ENCODE results near the gene PRPSAP2.
"Not testable (repeated sequence)": the region's sequence is repeated elsewhere in the genome, so short reads cannot be mapped to it uniquely, and the experiment has no call there.

The PRPSAP2 gene

DNA sequence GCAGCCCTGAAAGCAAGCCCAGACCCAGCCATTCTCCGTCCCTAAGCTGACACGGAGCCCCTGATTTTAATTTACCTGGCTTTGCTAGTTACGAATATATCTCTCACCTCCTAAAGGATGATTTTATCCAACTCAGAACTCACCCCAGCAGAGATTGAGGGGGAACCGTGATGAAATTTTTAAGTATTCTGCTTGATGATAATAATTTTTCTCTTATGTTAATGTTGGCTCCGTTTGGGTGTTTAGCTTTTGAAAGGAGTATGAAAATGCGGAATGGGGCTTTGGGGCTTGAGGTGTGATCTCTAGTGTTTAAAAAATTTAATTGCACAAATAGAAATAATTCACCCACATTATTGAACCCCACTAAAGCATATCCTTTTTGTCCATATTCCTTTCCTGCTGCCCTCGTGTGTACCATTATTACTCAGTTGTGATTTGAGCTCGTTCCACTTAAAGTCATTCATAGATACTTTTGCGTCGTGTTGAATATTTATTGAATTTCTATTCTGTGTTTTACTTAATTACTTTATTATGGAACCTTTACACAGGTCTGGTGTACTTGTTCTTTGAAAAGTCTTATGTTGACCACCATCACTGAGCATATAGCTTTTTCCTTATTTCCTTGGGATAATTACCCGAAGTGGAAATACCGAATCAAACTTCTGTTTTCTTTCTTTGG, 775 bp downstream of the PRPSAP2 start:
- no peaks in the 10 kb centered on the region for H3K9me3 ChIP-seq (ENCODE audit: severe bottlenecking)
- H3K36me3 ChIP-seq (ENCODE audit: low read depth), result no peaks in the 10 kb centered on the region
- DNase-seq (ENCODE audit: low spot score) (no peak), ATAC-seq (ENCODE audit: low read depth) (no peak)
- peak overlapping the region; percentile 54 for H3K4me3 ChIP-seq (ENCODE audit: severe bottlenecking)
- peaks cover 6% of the 10 kb centered on the region for H3K4me1 ChIP-seq (ENCODE audit: insufficient read depth, poor library complexity, severe bottlenecking)
- TF ChIP-seq CTCF (IDR thresholded peaks at IDR 0.05; ENCODE audit: poor library complexity, severe bottlenecking), result no peak
- H3K27me3 ChIP-seq (ENCODE audit: insufficient read depth, poor library complexity, severe bottlenecking), result no peaks in the 10 kb centered on the region
- peak overlapping the region; percentile 38 for H3K27ac ChIP-seq (ENCODE audit: poor library complexity, severe bottlenecking)

DNA sequence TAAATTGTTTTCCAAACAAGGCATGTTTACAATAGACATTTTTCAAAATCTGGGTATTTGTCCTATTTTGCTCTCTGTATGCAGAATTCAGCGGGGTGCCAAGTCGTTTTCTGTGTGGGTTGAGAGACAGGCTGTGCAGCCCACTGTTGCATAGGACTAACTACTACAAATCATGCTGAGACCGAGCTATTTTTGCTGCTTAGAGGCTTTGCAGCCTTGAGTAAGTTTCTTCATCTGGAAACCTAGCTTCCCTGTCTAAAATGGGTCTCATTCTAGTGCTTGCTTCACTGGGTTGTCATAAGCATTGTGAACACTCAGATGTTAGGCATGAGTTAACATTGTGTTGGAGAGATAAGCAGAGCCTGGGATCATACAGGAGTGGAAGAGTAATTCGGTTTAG, 1.3 kb downstream of the PRPSAP2 start:
- Histone ChIP-seq H3K27ac (ENCODE audit: poor library complexity, severe bottlenecking) (no peak overlapping the region), H3K36me3 (ENCODE audit: low read depth) (no peaks in the 10 kb centered on the region), H3K4me3 (ENCODE audit: severe bottlenecking) (peak overlapping the region; percentile 54), H3K4me1 (ENCODE audit: insufficient read depth, poor library complexity, severe bottlenecking) (peaks cover 6% of the 10 kb centered on the region), H3K9me3 (ENCODE audit: severe bottlenecking) (no peaks in the 10 kb centered on the region), H3K27me3 (ENCODE audit: insufficient read depth, poor library complexity, severe bottlenecking) (no peaks in the 10 kb centered on the region)
- ATAC-seq (ENCODE audit: low read depth) (no peak), DNase-seq (ENCODE audit: low spot score) (no peak)
- no peak for TF ChIP-seq CTCF (IDR thresholded peaks at IDR 0.05; ENCODE audit: poor library complexity, severe bottlenecking)

DNA sequence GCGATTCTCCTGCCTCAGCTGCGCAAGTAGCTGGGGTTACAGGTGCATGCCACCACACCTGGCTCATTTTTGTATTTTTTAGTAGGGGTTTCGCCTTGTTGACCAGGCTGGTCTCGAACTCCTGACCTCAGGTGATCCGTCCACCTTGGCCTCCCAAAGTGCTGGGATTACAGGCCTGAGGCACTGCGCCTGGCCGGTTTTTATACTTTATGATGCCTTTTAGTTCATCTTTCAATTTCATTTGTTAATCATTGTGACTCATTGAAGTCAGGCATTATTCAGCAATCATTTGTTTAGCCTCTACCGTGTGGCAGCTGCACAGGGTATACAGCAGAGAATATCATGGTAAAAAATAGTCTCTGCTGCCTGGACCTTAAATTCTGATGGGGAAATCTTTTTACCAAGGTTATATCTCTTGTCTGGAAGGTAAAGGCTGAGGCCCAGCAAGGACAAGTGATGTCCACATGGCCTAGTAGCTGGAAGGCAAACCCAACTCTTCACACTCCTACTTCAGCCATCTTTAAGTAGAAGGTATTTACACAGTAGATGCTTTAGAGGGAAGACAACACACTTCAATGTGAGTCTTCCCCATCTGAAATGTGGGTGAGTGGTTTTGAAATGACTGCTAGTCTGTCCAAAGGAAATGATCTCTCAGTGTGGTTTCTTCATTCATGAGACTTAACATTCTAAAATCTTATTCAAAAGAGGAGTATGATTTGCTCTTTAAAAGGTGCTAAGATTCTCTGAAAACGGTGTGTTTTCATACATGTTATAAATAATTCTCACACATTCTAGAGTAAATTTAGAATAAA, 2.4 kb downstream of the PRPSAP2 start:
- no peaks in the 10 kb centered on the region for H3K9me3 ChIP-seq (ENCODE audit: severe bottlenecking)
- ATAC-seq (ENCODE audit: low read depth) (no peak), DNase-seq (ENCODE audit: low spot score) (no peak)
- TF ChIP-seq CTCF (IDR thresholded peaks at IDR 0.05; ENCODE audit: poor library complexity, severe bottlenecking), result no peak
- H3K4me1 ChIP-seq (ENCODE audit: insufficient read depth, poor library complexity, severe bottlenecking), result peaks cover 6% of the 10 kb centered on the region
- no peak overlapping the region for H3K27ac ChIP-seq (ENCODE audit: poor library complexity, severe bottlenecking)
- H3K27me3 ChIP-seq (ENCODE audit: insufficient read depth, poor library complexity, severe bottlenecking), result no peaks in the 10 kb centered on the region
- H3K36me3 ChIP-seq (ENCODE audit: low read depth), result peaks cover 4% of the 10 kb centered on the region
- no peak overlapping the region for H3K4me3 ChIP-seq (ENCODE audit: severe bottlenecking)

DNA sequence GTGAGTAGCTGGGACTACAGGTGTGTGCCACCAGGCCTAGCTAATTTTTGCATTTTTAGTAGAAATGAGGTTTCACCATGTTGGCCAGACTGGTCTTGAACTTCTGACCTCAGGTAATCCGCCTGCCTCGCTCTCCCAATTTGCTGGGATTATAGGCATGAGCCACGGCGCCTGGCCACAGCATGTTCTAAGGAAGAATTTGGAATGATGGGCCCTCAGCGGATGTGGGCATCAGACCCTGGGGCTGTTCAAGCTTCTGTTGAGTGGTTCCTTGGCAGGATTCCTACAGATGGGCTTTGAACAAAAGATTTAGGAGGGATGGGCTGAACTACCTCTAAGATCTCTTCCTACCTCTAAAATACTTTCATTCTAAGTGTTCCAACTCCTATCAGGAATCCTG, 4.1 kb downstream of the PRPSAP2 start:
- Histone ChIP-seq H3K9me3 (ENCODE audit: severe bottlenecking) (no peaks in the 10 kb centered on the region), H3K4me3 (ENCODE audit: severe bottlenecking) (no peak overlapping the region), H3K4me1 (ENCODE audit: insufficient read depth, poor library complexity, severe bottlenecking) (no peaks in the 10 kb centered on the region), H3K27me3 (ENCODE audit: insufficient read depth, poor library complexity, severe bottlenecking) (no peaks in the 10 kb centered on the region), H3K36me3 (ENCODE audit: low read depth) (peaks cover 20% of the 10 kb centered on the region), H3K27ac (ENCODE audit: poor library complexity, severe bottlenecking) (no peak overlapping the region)
- ATAC-seq (ENCODE audit: low read depth), result no peak
- no peak for TF ChIP-seq CTCF (IDR thresholded peaks at IDR 0.05; ENCODE audit: poor library complexity, severe bottlenecking)
- no peak for DNase-seq (ENCODE audit: low spot score)

DNA sequence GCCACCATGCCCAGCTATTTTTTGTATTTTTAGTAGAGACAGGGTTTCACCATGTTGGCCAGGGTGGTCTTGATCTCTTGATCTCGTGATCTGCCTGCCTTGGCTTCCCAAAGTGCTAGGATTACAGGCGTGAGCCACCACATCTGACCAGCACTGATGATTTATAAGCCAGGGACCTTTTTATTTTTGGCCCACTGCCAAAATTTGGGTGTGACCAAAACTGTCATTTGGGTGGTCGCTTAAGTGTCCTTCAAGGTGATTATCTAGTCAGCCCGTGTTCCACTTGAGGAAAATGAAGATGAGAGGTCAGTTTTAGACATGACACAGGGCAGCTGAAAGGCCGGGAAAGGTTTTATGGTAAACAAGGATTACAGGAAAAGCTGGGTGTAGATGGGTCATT, 7.1 kb downstream of the PRPSAP2 start:
- not testable (repeated sequence) for ATAC-seq (ENCODE audit: low read depth)

More for the DNA sequence above, 7.1 kb downstream of the PRPSAP2 start:
- not testable (repeated sequence) for DNase-seq (ENCODE audit: low spot score); H3K4me3 ChIP-seq (ENCODE audit: severe bottlenecking); H3K4me1 ChIP-seq (ENCODE audit: insufficient read depth, poor library complexity, severe bottlenecking); H3K27ac ChIP-seq (ENCODE audit: poor library complexity, severe bottlenecking); H3K9me3 ChIP-seq (ENCODE audit: severe bottlenecking); H3K27me3 ChIP-seq (ENCODE audit: insufficient read depth, poor library complexity, severe bottlenecking)
- H3K36me3 ChIP-seq (ENCODE audit: low read depth), result peaks cover 40% of the 10 kb centered on the region
